H1 (cell line): Measurements from ENCODE around the gene ADGRD2. TPM values are rescaled to one million over a fixed set of nuclear protein-coding genes. Genes with fewer than 3 reads are reported as not detected.

Source experiments
- CTCF ChIA-PET: fragments of 300-600 bp; sonication (Branson Sonifier 250); formaldehyde crosslinking; loops from one replicate; lab custom pipeline; 2021; ENCODE audit not compliant: partially characterized antibody; lab: Charles Lee
- POLR2A ChIA-PET: fragments of 300-600 bp; sonication (Branson Sonifier 250); formaldehyde crosslinking; loops from one replicate; lab custom pipeline; 2021; ENCODE audit warnings: inconsistent platforms; ENCODE audit not compliant: partially characterized antibody; lab: Charles Lee
- DNase-seq, 2 experiments: peaks; one replicate each; pipeline versions ENCODE4 v3.0.0 to v3.0.0-alpha.2; 2010 to 2022; ENCODE audit warnings: low spot score in 2 of 2, low read depth in 1 of 2, mixed read lengths in 1 of 2
- FAIRE-seq: peaks from 2 replicates; lab custom pipeline; 2011; peaks lifted over from hg19 to GRCh38; lab: Jason Lieb, UNC
- H2AFZ ChIP-seq: 2 replicates; pipeline ENCODE4 v1.8.1; 2012; ENCODE audit warnings: low read length, inconsistent platforms
- H2AK5ac ChIP-seq: 2 replicates; pipeline ENCODE4 v1.6.1; 2013; ENCODE audit warnings: low read depth, low read length
- H2BK120ac ChIP-seq: replicated peaks from 2 replicates; pipeline ENCODE3; 2013; ENCODE audit warnings: low read depth, low read length, inconsistent platforms
- H2BK12ac ChIP-seq: 2 replicates; pipeline ENCODE4 v1.6.1; 2013; ENCODE audit warnings: low read depth, low read length
- H2BK15ac ChIP-seq: 2 replicates; pipeline ENCODE4 v1.6.1; 2013; ENCODE audit warnings: low read length
- H2BK20ac ChIP-seq: 2 replicates; pipeline ENCODE4 v1.6.1; 2013; ENCODE audit warnings: low read length
- H2BK5ac ChIP-seq: 2 replicates; pipeline ENCODE4 v1.6.1; 2013; ENCODE audit warnings: low read depth, low read length
- H3K14ac ChIP-seq: 2 replicates; pipeline ENCODE4 v1.6.1; 2013; ENCODE audit warnings: inconsistent platforms; ENCODE audit not compliant: insufficient read length
- H3K18ac ChIP-seq: 2 replicates; pipeline ENCODE4 v1.6.1; 2013; ENCODE audit warnings: low read length; ENCODE audit errors: extremely low read depth
- H3K23ac ChIP-seq: 2 replicates; pipeline ENCODE4 v1.6.1; 2013; ENCODE audit warnings: inconsistent platforms; ENCODE audit not compliant: insufficient read length
- H3K23me2 ChIP-seq: 2 replicates; pipeline ENCODE4 v1.6.1; 2013; ENCODE audit warnings: low read depth, low read length
- H3K27ac ChIP-seq: 2 replicates; pipeline ENCODE4 v1.6.1; 2011; ENCODE audit warnings: low read depth, low read length, inconsistent platforms
- H3K27me3 ChIP-seq, 4 experiments: replicated peaks in 1 of 4; 1 replicate in 1 of 4; 2 replicates in 3 of 4; pipeline versions ENCODE4 v1.6.1 to v1.8.1; 2011 to 2013; ENCODE audit warnings: low read length in 3 of 4, mild to moderate bottlenecking in 3 of 4, inconsistent platforms in 2 of 4, mixed read lengths in 2 of 4, moderate library complexity in 1 of 4; ENCODE audit not compliant: control insufficient read depth in 3 of 4, insufficient read depth in 3 of 4; ENCODE audit errors: extremely low read depth in 1 of 4
- H3K36me3 ChIP-seq, 4 experiments: 2 replicates each; pipeline versions ENCODE4 v1.6.1 to v1.8.1; 2011 to 2013; ENCODE audit warnings: mild to moderate bottlenecking in 4 of 4, low read length in 3 of 4, moderate library complexity in 2 of 4, control low read depth in 1 of 4, inconsistent platforms in 1 of 4; ENCODE audit not compliant: insufficient read depth in 4 of 4, control insufficient read depth in 2 of 4
- H3K4ac ChIP-seq: replicated peaks from 2 replicates; pipeline ENCODE3; 2013; ENCODE audit warnings: low read length, low read depth, mixed read lengths, inconsistent platforms; ENCODE audit not compliant: insufficient read length
- H3K4me1 ChIP-seq, 4 experiments: replicated peaks in 1 of 4; 1 replicate in 1 of 4; 2 replicates in 3 of 4; pipeline versions ENCODE4 v1.6.1 to v1.8.1; 2011 to 2013; ENCODE audit warnings: low read length in 3 of 4, inconsistent platforms in 2 of 4, mixed read lengths in 1 of 4; ENCODE audit not compliant: insufficient read depth in 4 of 4, control insufficient read depth in 3 of 4
- H3K4me2 ChIP-seq, 2 experiments: 2 replicates each; pipeline versions ENCODE4 v1.6.1 to v1.8.1; 2011 to 2013; ENCODE audit warnings: low read depth in 2 of 2, low read length in 2 of 2, control low read depth in 1 of 2, inconsistent platforms in 1 of 2, mild to moderate bottlenecking in 1 of 2; ENCODE audit not compliant: insufficient read depth in 1 of 2
- H3K4me3 ChIP-seq, 4 experiments: fragments of 200-600, 300-600 bp in 1 of 4; sonication (generic), shearing (Covaris generic), sonication (Bioruptor Twin) in 1 of 4; 2 replicates each; pipeline versions ENCODE4 v1.5.1 to v1.8.1; 2011 to 2016; ENCODE audit warnings: low read length in 4 of 4, low read depth in 3 of 4, control low read depth in 2 of 4, inconsistent platforms in 2 of 4, mild to moderate bottlenecking in 2 of 4, mixed read lengths in 1 of 4, moderate library complexity in 1 of 4; ENCODE audit not compliant: insufficient read depth in 2 of 4; ENCODE audit errors: extremely low read depth in 1 of 4
- H3K56ac ChIP-seq: replicated peaks from 2 replicates; pipeline ENCODE3; 2013; ENCODE audit warnings: low read depth, mild to moderate bottlenecking, mixed read lengths, low read length, inconsistent platforms; ENCODE audit not compliant: insufficient read length
- H3K79me1 ChIP-seq: 2 replicates; pipeline ENCODE4 v1.6.1; 2013; ENCODE audit warnings: low read depth, low read length, control low read depth
- H3K79me2 ChIP-seq, 2 experiments: 2 replicates each; pipeline versions ENCODE4 v1.6.1 to v1.8.1; 2012 to 2013; ENCODE audit warnings: low read length in 2 of 2, mild to moderate bottlenecking in 2 of 2, inconsistent platforms in 1 of 2; ENCODE audit not compliant: insufficient read depth in 2 of 2, control insufficient read depth in 1 of 2
- H3K9ac ChIP-seq, 4 experiments: replicated peaks in 1 of 4; 1 replicate in 1 of 4; 2 replicates in 3 of 4; pipeline versions ENCODE4 v1.6.1 to v1.8.1; 2011 to 2013; ENCODE audit warnings: low read depth in 3 of 4, low read length in 3 of 4, control low read depth in 2 of 4, mild to moderate bottlenecking in 2 of 4, moderate library complexity in 2 of 4, inconsistent platforms in 1 of 4; ENCODE audit errors: extremely low read depth in 1 of 4
- H3K9me3 ChIP-seq, 2 experiments: 2 replicates each; pipeline versions ENCODE4 v1.6.1 to v1.8.1; 2012 to 2013; ENCODE audit warnings: mild to moderate bottlenecking in 2 of 2, moderate library complexity in 2 of 2, control low read depth in 1 of 2, inconsistent platforms in 1 of 2, low read depth in 1 of 2, low read length in 1 of 2, mixed read lengths in 1 of 2; ENCODE audit not compliant: insufficient read depth in 2 of 2
- H4K20me1 ChIP-seq, 2 experiments: replicated peaks in 1 of 2; 2 replicates each; pipeline versions ENCODE3 to v1.8.1; 2011 to 2013; ENCODE audit warnings: inconsistent platforms in 2 of 2, low read length in 2 of 2, mild to moderate bottlenecking in 1 of 2; ENCODE audit not compliant: insufficient read depth in 2 of 2, control insufficient read depth in 1 of 2
- H4K5ac ChIP-seq: 2 replicates; pipeline ENCODE4 v1.6.1; 2013; ENCODE audit warnings: low read length, low read depth, mixed read lengths, inconsistent platforms; ENCODE audit not compliant: insufficient read length
- H4K8ac ChIP-seq: 2 replicates; pipeline ENCODE4 v1.8.0; 2013; ENCODE audit warnings: mild to moderate bottlenecking, moderate library complexity, low read length, inconsistent platforms; ENCODE audit not compliant: insufficient read depth; ENCODE audit errors: extremely low read depth
- H4K91ac ChIP-seq: replicated peaks from 2 replicates; pipeline ENCODE3; 2013; ENCODE audit warnings: low read length, mixed read lengths, inconsistent platforms; ENCODE audit not compliant: insufficient read length
- GTF2F1 ChIP-seq: IDR thresholded peaks from 2 replicates; pipeline ENCODE4 v1.6.1; 2012; ENCODE audit warnings: low read depth, low read length, improper control_type of control experiment, borderline replicate concordance
- MAFK ChIP-seq: IDR thresholded peaks from 2 replicates; pipeline ENCODE4 v1.6.1; 2012; ENCODE audit warnings: low read depth, mild to moderate bottlenecking, improper control_type of control experiment, low read length
- RFX5 ChIP-seq: IDR thresholded peaks from 2 replicates; pipeline ENCODE4 v1.6.1; 2011; ENCODE audit warnings: low read depth, low read length, improper control_type of control experiment, borderline replicate concordance
- RXRA ChIP-seq: IDR thresholded peaks from 2 replicates; pipeline ENCODE4 v1.6.1; 2011; ENCODE audit warnings: low read depth, mild to moderate bottlenecking, low read length, moderate library complexity; ENCODE audit not compliant: insufficient read depth
- ZNF274 ChIP-seq: IDR thresholded peaks from 2 replicates; pipeline ENCODE4 v1.7.0; 2012; ENCODE audit warnings: low read length, borderline replicate concordance; ENCODE audit errors: extremely low read depth
- WGBS, 2 experiments: shearing (Covaris generic) in 1 of 2; methylation state at CpG; one replicate each; pipeline versions ENCODE4 v1.1.6 to v1.1.7; 2013 to 2015; ENCODE audit warnings: low lambda C conversion rate in 2 of 2, mixed read lengths in 2 of 2, inconsistent platforms in 1 of 2, low coverage in 1 of 2, missing lambda C conversion rate in 1 of 2; ENCODE audit not compliant: insufficient replicate concordance in 2 of 2, insufficient coverage in 1 of 2, insufficient read length in 1 of 2; ENCODE audit errors: extremely low coverage in 1 of 2, missing lambda C conversion rate in 1 of 2; 5-methylcytosine and 5-hydroxymethylcytosine counted together
- polyA plus RNA-seq, 7 experiments: library from polyadenylated mRNA; depleted of rRNA in 3 of 7; stranded (reverse) in 5 of 7; unstranded in 2 of 7; fragments of >200 nt in 5 of 7; fragments of 200-250 nt in 2 of 7; gene quantifications; 1 replicate in 5 of 7; 2 replicates in 1 of 7; 4 replicates in 1 of 7; pipeline versions ENCODE4 v1.2.1 to v1.2.3, GENCODE V29; 2011 to 2013; ENCODE audit warnings: missing spikeins in 2 of 7, mixed read lengths in 2 of 7
- total RNA-seq: library from RNA; stranded (reverse); fragmentation: NEBNext Ultra II Directional; extraction: Animal tissue kit (Norgen Biotek cat#: 25700); gene quantifications from 2 replicates; pipeline ENCODE4 v1.2.1, GENCODE V29; 2021
- TF ChIP-seq, protein P1 (sequence below): IDR thresholded peaks from 2 replicates; pipeline ENCODE4 v1.6.1; 2012; ENCODE audit warnings: inconsistent platforms

ADGRD2 gene
- total and polyA plus RNA-seq, 2 of the 8 experiments (the other 6 are each of a cell fraction or from before 2014, with no cell fraction given) = 0.41 to 1.4 TPM

- 67% methylated on average over 40 of the region's 40 CpGs; no CpG with 5 or more reads in 1 of the 2 experiments for WGBS, 2 experiments
Observed at GRCh38 chr9:124487260-124488182, 37.3 kb downstream of the ADGRD2 start.

More at GRCh38 chr9:124487260-124488182, 37.3 kb downstream of the ADGRD2 start:
- H3K18ac ChIP-seq = peak overlapping the region; percentile 48; the same call in 1 of the 2 replicates
- H3K4me2 ChIP-seq = peak overlapping the region; percentile 19 to 40; a peak in 3 of 4 replicates
- H3K4ac ChIP-seq = no peak overlapping the region
- no peak overlapping the region for H3K56ac ChIP-seq
- H2BK120ac ChIP-seq = no peak overlapping the region
- POLR2A ChIA-PET = interaction anchor here (1.2 to 3.1 kb wide), 5 partner anchors 9 to 375 kb away, joined by 4 to 11 read pairs (median 4); no protein-coding TSS in a partner anchor
- no peak overlapping the region for H3K14ac ChIP-seq
- H2AFZ ChIP-seq = no peak overlapping the region; the same call in 1 of the 2 replicates
- H3K9ac ChIP-seq = no peak overlapping the region
- H2BK12ac ChIP-seq = peak overlapping the region; percentile 80; the same call in 1 of the 2 replicates
- no peak for DNase-seq
- H3K4me1 ChIP-seq = peaks cover 3 to 26% (median 5%) of the 10 kb centered on the region in 4 experiments; a peak in 6 of 7 replicates
- peaks cover 0 to 9% of the 10 kb centered on the region in 2 experiments for H4K20me1 ChIP-seq
- H3K36me3 ChIP-seq = no peaks in the 10 kb centered on the region
- peak overlapping the region; percentile 29; the same call in 1 of the 2 replicates for H2BK15ac ChIP-seq
- H3K23me2 ChIP-seq = no peaks in the 10 kb centered on the region; the same call in 1 of the 2 replicates
- 0 out of 8 replicates have a peak overlapping the region, but pooled peaks of 1 of the 4 experiments have one; percentile 22 for H3K4me3 ChIP-seq
- no peak overlapping the region for H4K5ac ChIP-seq
- no peaks in the 10 kb centered on the region for H3K79me2 ChIP-seq
- H4K8ac ChIP-seq = peak overlapping the region; percentile 43
- H3K23ac ChIP-seq = no peak overlapping the region
- TF ChIP-seq MAFK (no peak), GTF2F1 (no peak), ZNF274 (no peak), RFX5 (no peak), RXRA (no peak)
- TF ChIP-seq, protein P1, sequence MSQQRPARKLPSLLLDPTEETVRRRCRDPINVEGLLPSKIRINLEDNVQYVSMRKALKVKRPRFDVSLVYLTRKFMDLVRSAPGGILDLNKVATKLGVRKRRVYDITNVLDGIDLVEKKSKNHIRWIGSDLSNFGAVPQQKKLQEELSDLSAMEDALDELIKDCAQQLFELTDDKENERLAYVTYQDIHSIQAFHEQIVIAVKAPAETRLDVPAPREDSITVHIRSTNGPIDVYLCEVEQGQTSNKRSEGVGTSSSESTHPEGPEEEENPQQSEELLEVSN = no peak
- no peak for FAIRE-seq
- H2AK5ac ChIP-seq = no peak overlapping the region
- no peak overlapping the region for H3K27ac ChIP-seq
- peaks cover 0 to 9% (median 6%) of the 10 kb centered on the region in 4 experiments; a peak in 5 of 7 replicates for H3K27me3 ChIP-seq
- H3K79me1 ChIP-seq = no peaks in the 10 kb centered on the region
- CTCF ChIA-PET = interaction anchor here (0.7 to 2.6 kb wide), 7 partner anchors 8 to 77 kb away, joined by 3 to 9 read pairs (median 4); no protein-coding TSS in a partner anchor
- peak overlapping the region; percentile 44 for H4K91ac ChIP-seq
- 0 out of 2 replicates have a peak overlapping the region, but pooled peaks have one; percentile 18 for H2BK20ac ChIP-seq
- no peak overlapping the region for H2BK5ac ChIP-seq
- no peaks in the 10 kb centered on the region for H3K9me3 ChIP-seq
